Measurements from ENCODE around the gene TRIP10.
"Not testable (repeated sequence)": the region's sequence is repeated elsewhere in the genome, so short reads cannot be mapped to it uniquely, and the experiment has no call there.

TRIP10 gene

GRCh38 chr19:6794686-6795431 is 55.4 kb downstream of the TRIP10 start:
- DNase-seq (ENCODE audit: low spot score): no peak

DNA sequence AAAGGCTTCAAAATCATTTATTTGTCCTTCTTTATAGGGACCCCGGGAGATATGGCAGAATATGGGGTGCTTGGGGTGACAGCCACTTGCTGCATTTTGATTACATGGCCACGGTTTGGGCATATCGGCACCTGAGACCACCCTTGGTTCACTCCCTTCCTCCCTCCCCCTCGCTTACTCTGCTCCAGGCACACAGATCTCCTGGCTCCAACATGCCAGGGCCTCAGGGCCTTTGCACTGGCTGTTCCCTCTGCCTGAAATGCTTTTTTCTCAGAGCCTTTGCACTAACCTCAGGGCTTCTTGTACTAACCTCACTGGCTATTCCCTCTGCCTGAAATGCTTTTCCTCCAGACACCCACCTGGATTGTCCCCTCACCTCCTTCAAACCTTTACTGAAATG is 56.8 kb downstream of the TRIP10 start:
- DNase-seq (ENCODE audit: low spot score): no peak

DNA sequence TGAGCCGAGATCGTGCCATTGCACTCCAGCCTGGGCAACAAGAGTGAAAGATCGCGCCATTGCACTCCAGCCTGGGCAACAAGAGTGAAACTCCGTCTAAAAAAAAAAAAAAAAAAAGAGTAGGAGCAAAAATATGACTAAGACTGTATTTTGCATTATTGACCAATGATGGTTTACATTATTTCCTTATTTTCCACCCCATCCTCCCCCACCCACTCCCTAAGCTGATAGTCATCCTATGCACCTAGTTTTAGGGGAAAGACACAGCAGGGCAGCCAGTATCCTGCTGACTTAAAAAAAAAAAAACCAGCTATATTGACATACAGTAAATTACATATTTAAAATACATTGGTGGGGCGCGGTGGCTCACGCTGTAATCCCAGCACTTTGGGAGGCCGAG is 58.2 kb downstream of the TRIP10 start:
- DNase-seq (ENCODE audit: low spot score): no peak

GRCh38 chr19:6800160-6800790 is 60.8 kb downstream of the TRIP10 start:
- DNase-seq (ENCODE audit: low spot score): not testable (repeated sequence)

GRCh38 chr19:6800991-6801484 is 61.6 kb downstream of the TRIP10 start:
- no peak for DNase-seq (ENCODE audit: low spot score)

All from hematopoietic multipotent progenitor cell treated with erythropoietin and hydrocortisone succinate and interleukin-3 and kit ligand, for 17 days (in vitro differentiated cells).